Prostate gland (tissue), 2 donors: ENCODE measurements around the gene CFAP100.

ENCODE experiments used
- POLR2AphosphoS5 ChIP-seq: sonication (generic); formaldehyde crosslinking; IDR thresholded peaks from one replicate; pipeline ENCODE4 v1.6.1; 2017; ENCODE audit warnings: antibody characterized with exemption
- TF ChIP-seq, protein P1 (sequence below), 4 experiments: fragments of 200-600 bp in 2 of 4; fragments of 450-650 bp in 2 of 4; sonication (generic) in 2 of 4; IDR thresholded peaks; 1 replicate in 3 of 4; 2 replicates in 1 of 4; pipeline ENCODE4 v1.5.1; 2016 to 2019; ENCODE audit warnings: antibody characterized with exemption in 4 of 4, mild to moderate bottlenecking in 2 of 4, moderate library complexity in 2 of 4

DNA sequence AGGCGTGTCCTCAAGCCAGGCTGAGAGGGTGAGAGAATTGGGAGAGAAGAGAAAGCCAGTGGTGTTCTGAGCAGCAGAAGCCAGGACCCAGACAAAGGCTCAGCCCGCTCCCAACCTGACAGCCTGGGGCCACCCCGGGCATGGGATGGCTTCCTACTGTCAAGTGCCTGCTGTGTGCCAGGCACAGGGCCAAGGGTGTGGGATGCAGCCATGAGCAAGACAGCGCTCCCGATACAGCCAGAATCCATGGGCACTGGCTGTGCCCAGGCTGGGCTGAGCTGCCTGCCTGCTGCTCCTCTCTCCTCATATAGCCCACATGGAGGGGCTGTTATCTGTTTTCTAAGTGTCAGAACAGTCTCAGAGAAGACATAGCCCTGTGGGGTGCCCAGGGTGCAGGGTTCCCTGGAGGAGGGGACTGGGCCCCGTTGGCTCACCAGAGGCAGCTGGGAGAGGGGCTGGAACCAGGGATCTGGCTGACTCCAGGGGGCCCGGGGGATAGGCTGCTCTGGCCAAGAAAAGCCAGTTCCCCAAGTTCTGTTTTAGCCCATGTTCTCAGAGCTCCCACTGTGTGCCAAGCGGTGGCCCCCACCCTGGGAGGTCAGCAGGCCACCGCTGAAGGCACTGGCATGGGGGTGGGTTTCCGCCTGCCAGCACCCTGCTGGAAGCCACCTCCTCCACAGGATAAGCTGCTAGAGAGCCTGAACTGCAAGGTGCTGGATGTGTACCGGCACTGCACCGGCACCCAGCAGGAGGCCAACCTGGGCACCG, 39.0 kb downstream of the CFAP100 start:
- TF ChIP-seq, protein P1, sequence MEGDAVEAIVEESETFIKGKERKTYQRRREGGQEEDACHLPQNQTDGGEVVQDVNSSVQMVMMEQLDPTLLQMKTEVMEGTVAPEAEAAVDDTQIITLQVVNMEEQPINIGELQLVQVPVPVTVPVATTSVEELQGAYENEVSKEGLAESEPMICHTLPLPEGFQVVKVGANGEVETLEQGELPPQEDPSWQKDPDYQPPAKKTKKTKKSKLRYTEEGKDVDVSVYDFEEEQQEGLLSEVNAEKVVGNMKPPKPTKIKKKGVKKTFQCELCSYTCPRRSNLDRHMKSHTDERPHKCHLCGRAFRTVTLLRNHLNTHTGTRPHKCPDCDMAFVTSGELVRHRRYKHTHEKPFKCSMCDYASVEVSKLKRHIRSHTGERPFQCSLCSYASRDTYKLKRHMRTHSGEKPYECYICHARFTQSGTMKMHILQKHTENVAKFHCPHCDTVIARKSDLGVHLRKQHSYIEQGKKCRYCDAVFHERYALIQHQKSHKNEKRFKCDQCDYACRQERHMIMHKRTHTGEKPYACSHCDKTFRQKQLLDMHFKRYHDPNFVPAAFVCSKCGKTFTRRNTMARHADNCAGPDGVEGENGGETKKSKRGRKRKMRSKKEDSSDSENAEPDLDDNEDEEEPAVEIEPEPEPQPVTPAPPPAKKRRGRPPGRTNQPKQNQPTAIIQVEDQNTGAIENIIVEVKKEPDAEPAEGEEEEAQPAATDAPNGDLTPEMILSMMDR (IDR thresholded peaks at IDR 0.05): no peak
- no peak for TF ChIP-seq POLR2AphosphoS5
